ENCODE measurements around the gene KLHL30. TPM values are rescaled to one million over a fixed set of nuclear protein-coding genes. Genes with fewer than 3 reads are reported as not detected.

KLHL30 gene
- total RNA-seq, 1 donor, result 0.09 TPM

- no peak overlapping the region for H3K4me3 ChIP-seq (ENCODE audit: low read depth, low read length)
- DNase-seq (ENCODE audit: low read depth), result no peak
- TF ChIP-seq, protein P1, sequence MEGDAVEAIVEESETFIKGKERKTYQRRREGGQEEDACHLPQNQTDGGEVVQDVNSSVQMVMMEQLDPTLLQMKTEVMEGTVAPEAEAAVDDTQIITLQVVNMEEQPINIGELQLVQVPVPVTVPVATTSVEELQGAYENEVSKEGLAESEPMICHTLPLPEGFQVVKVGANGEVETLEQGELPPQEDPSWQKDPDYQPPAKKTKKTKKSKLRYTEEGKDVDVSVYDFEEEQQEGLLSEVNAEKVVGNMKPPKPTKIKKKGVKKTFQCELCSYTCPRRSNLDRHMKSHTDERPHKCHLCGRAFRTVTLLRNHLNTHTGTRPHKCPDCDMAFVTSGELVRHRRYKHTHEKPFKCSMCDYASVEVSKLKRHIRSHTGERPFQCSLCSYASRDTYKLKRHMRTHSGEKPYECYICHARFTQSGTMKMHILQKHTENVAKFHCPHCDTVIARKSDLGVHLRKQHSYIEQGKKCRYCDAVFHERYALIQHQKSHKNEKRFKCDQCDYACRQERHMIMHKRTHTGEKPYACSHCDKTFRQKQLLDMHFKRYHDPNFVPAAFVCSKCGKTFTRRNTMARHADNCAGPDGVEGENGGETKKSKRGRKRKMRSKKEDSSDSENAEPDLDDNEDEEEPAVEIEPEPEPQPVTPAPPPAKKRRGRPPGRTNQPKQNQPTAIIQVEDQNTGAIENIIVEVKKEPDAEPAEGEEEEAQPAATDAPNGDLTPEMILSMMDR (IDR thresholded peaks at IDR 0.05; ENCODE audit: insufficient read depth, low read length), result no peak
Measured at GRCh38 chr2:238106698-238107524, 31.6 kb upstream of the KLHL30 start.

DNA sequence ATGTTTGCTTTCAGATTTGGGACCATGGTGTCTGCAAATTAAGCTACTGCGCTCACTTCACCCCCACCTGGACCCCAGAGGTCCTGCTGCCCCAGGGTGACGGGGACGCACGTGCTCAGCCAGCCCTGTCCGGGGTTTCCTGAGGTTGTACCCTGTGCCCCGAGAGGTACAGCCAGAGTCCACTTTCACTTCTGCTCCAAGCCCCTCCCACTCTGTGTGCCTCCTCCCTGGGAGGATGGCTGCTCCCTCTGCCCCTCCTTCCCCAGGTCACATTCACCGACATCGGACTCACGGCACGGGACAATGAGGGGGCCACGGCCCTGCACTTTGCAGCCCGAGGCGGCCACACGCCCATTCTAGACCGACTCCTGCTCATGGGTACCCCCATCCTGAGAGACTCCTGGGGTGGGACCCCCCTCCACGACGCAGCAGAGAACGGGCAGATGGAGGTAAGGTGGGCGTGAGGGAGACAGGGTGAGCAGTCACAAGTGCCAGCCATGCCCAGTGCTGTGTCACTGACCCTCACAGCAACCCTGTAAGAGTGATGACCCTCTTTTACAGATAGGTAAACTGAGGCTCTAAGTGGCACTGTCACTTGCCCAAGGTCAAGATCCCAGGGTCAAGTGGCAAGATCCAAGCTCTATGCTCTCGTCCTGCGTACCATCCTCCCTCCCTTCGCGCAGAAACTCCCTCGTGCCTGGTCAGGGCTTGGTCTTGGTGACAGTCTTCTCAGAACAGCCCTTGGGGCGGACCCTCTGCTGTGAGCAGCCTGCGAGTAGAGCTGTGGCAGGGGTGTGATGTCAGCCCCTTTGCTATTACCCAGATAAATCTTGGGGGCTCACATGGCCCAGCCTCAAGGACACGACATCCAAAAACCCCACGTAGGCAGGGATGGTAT lies 30.7 kb upstream of the KLHL30 start:
- no peak overlapping the region for H3K4me3 ChIP-seq (ENCODE audit: low read depth, low read length)
- TF ChIP-seq, protein P1 (IDR thresholded peaks at IDR 0.05; ENCODE audit: insufficient read depth, low read length), result no peak
- no peak for DNase-seq (ENCODE audit: low read depth)

GRCh38 chr2:238108423-238109183 lies 29.9 kb upstream of the KLHL30 start:
- H3K4me3 ChIP-seq (ENCODE audit: low read depth, low read length), result no peak overlapping the region
- DNase-seq (ENCODE audit: low read depth), result no peak
- TF ChIP-seq, protein P1 (IDR thresholded peaks at IDR 0.05; ENCODE audit: insufficient read depth, low read length), result no peak

DNA sequence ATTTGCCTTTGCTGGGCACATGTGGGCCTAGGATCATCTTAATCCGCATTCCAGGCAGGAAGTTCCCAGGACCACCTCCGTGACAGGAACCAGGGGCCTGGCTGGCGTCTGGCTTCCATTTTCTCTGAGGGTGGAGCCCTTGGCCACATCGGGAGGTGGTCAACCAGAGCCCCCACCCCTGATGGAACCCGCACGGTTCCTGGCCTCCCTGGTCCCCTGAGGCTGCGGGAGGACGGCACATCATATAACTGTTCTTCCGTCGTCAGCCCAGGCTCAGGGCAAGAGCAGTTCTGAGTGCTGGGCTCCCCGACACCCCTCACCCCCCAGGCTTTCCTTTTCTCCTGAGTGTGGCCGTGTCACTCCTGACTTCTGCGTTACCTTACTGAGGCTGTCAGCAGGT lies 24.9 kb upstream of the KLHL30 start:
- DNase-seq (ENCODE audit: low read depth), result no peak
- TF ChIP-seq, protein P1 (IDR thresholded peaks at IDR 0.05; ENCODE audit: insufficient read depth, low read length), result no peak
- no peak overlapping the region for H3K4me3 ChIP-seq (ENCODE audit: low read depth, low read length)

DNA sequence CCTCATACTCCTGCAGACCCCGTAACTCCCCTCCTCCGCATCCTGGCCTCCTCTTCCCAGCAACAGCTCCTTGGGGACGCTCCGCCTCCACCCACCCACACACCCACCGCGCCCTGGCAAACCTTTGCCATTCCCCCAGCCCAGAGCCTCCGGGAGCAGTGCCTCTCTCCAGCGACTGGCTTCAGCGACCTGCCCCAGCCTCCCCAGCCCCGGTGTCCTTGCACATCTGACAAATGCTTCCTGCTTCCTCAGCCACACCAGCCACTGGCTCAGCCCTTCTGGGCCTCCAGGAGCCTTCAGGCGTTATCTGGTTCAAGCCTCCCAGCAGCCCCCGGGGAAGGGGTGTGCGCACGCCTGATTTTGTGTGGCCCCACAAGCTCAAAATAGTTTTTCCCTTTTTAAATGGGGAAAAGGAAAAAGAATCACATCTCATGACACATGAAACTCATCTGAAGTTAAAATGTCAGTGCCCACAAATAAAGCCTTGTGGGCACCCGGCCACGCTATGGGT lies 24.1 kb upstream of the KLHL30 start:
- TF ChIP-seq, protein P1 (IDR thresholded peaks at IDR 0.05; ENCODE audit: insufficient read depth, low read length), result no peak
- DNase-seq (ENCODE audit: low read depth), result no peak
- H3K4me3 ChIP-seq (ENCODE audit: low read depth, low read length), result no peak overlapping the region

Measured in fibroblast of the aortic adventitia (primary cell).